Activated T-cell treated with anti-CD3 and anti-CD28 coated beads for 48 hours (primary cell): Measurements from ENCODE around the gene VPS39.

Experiments
- DNase-seq: peaks from one replicate; pipeline ENCODE4 v3.0.0-alpha.2; 2020; ENCODE audit warnings: low read depth

Gene VPS39

DNA sequence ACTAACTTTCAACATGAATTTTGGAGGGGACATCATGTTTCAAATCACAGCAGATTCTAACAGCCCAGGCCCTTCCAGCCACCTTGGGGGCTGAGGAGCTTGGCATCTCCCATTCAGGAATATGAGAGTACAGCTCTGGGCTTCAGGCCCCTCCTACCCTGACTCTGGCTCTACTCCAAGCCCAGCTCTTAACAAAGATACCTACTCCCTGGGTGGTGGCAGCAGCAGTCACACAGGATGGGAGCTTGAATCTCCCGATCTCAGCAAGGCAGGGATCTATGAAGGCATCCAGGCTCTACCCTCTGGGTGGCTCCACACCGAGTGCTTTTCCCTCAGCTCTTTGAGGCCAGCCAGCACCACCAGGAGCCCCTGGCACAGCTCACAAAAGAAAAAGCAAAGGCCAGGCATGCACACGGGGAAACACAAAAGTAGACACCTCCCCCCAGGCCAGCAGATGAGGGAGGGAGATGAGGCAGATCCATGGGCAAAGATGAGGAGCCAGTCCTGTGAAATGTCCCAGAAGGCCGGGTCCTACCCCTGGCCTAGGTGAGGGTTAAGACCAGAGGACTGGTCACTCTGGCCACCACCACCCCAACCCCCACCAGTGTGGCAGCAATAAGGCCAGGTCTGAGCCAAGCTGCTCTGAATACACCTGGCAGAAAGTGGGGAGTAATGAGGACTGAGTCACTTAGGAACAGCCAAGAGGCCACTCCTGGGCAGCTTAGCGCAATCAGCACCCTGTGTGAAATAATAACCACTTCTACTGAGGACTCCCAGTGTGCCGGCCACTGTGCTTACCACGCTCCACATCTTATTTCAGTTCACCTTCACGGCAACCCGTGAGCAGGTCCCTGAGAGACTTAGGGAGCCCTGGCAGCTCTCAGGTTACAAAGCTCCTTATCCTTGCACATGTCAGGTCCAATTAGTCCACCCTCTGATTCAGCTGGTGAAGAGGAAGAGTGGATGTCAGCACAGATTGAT is 76.0 kb downstream of the VPS39 start:
- no peak for DNase-seq

DNA sequence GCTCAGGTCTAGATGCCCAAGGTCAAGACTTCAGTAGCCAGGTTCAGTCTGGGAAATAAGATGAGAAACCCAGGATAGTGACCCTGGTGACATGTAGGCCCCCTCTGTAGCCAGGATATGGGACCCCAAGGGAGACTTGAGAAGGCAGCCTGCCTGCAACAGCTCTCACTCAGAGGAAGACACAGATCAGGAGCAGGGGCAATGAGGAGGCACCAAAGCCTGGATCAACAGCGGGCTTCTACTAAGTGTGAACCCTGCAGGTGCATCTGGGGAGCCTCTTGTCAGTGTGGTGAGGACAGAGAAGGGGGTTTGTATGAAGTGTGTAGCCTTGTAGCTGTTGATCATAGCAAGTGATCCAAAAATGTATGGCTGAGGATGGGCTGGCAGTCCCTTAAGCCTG is 77.1 kb downstream of the VPS39 start:
- no peak for DNase-seq

DNA sequence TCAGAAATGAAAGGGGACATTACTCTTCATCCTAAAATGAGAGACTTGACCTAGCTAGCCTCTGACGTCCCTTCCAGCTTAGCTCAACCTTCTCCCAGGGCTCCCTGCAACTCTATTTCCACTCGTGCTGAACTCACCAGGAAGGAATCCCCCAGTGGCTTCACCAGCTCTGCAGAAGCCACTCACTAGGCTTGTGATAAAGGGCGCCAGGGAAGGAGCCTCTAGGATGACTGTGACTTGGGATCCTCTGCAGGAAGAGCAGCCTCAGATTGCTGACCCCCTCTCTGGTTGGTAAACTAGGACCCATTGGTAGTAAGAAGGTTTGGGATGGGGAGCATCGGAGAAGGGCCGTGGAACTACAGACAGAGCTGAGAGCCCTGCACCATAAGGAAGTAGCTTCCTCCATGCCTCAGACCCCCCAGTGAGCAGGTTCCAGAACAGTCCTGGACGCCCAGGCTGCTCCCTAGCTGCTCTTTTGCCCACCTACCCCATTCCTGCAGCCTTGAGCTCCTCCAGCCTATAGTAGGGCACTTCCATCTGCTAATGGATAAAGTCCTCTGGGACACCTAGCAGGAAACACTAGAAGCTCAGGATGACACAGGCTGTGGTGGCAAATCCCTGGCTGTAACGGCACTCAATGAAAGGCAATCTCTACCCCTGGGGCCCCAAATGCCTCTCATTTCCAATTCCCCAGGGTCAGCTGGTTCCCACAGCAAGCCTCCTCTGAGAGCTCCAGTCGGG is 77.7 kb downstream of the VPS39 start:
- DNase-seq: no peak

DNA sequence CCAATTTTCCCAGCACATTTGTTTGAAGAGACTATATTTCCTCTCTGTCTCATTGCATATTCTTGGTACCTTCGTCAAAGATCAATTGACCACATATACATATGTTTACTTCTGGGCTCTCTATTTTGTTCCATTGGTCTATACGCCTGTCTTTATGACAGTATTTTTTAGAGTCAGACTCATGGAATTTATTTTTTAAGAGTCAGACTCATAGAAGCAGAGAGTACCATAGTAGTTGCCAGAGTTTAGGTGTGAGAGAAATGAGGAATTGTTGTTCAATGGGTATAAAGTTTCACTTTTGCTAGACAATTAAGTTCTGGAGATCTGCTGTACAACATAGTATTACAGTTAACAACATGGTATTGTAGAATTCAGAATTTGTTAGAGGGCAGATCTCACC is 78.7 kb downstream of the VPS39 start:
- no peak for DNase-seq

DNA sequence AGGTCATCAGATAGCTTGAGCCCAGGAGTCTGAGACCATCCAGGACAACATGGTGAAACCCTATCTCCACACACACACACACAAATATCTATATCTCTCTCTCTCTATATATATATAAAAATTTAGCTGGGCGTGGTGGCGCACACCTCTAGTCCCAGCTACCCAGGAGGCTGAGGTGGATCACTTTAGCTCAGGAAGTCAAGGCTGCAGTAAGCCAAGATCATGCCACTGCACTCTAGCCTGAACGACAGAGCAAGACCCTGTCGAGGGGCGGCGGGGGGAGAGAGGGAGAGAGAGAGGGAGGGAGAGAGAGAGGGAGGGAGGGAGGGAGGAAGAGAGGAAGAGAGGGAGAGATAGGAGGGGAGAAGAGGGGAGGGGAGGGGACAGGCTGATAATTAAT is 79.6 kb downstream of the VPS39 start:
- DNase-seq: no peak

DNA sequence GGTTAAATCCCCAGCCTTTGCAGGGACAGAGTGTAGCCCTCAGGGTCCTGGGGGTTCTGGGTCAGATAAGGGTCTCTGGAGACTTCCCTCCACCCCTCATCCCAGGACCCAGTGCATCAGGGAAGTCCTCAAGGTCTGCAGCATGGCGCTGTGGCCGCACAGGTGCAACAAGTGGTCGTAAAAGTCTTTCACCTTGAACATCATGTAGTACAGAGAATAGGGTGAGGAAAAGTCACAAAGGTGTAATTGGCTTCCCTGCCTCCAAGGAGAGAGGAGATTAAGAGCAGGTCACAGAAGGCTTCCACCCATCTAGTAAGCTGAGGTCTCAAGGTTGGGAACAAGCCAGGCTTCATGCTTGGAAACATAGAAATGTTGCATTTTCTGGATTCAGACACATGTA is 84.6 kb downstream of the VPS39 start:
- no peak for DNase-seq

DNA sequence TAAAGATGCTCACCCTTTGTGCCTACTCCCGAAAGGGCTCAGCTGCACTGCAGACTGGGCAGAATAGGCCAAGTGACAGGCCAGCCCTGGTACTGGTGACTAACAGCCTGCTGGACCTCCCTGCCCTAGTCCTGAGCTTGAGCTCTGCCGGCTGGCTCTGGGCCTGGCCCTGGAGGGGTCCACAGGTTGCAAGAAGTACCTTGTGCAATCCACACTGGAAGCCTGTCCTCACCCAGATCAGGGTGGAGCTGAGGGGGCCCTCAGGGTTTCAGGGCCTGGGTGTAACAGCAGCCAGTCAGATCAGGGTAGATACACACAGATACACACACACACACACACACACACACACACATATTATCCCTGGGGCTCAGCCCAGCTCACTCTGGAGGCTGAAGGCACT is 86.4 kb downstream of the VPS39 start:
- DNase-seq: no peak

DNA sequence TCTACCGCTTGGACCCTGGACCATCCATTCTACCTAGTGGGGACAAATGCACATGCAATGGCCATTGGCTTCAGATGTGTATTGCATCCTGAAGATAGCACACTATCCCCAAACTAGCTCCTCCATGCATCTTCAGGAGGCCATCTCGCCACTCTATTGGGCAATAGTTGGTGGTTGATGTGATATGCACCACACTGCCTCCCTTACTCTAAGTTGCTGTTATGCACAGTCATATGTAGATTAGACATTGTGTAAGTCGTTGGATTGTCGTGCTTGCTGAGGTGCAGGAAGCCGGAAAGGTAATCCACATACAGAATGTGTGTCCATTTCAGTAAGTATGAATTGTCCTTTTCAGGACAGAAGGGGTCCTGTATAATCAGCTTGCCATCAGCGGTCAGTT is 87.1 kb downstream of the VPS39 start:
- DNase-seq: no peak

DNA sequence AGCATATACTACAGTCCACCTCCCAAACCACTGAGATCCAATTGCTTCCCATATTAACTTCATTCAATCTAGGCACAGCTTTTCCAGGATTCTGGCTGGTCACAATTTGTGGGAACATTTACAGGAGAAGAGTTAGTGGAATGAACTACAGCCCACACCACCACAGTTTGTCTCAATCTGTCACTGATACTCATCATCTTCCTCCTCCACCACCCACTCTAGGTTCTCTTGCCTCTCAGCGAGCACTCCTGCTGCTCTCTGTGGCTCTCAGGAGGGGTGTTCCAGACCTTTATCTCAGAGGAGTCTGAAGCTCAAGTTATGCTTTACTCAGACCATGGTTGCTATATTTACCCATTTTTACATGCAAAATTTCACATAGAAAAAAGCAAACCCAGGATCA is 87.8 kb downstream of the VPS39 start:
- no peak for DNase-seq

DNA sequence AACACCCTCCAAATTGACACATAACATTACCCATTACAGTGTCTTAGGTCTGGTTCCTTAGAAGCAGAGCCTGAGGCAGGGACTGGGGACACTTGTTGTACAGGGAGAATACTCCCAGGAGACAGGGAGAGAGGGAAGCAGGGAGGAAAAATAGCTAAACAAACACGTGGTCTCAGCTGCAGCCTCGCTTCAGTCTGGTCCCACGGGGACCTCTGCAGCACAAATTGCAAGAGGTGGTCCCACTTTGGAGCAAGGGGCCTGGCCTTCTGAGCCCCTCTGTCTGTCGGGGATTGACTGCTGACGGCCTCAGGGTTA is 88.7 kb downstream of the VPS39 start:
- no peak for DNase-seq

DNA sequence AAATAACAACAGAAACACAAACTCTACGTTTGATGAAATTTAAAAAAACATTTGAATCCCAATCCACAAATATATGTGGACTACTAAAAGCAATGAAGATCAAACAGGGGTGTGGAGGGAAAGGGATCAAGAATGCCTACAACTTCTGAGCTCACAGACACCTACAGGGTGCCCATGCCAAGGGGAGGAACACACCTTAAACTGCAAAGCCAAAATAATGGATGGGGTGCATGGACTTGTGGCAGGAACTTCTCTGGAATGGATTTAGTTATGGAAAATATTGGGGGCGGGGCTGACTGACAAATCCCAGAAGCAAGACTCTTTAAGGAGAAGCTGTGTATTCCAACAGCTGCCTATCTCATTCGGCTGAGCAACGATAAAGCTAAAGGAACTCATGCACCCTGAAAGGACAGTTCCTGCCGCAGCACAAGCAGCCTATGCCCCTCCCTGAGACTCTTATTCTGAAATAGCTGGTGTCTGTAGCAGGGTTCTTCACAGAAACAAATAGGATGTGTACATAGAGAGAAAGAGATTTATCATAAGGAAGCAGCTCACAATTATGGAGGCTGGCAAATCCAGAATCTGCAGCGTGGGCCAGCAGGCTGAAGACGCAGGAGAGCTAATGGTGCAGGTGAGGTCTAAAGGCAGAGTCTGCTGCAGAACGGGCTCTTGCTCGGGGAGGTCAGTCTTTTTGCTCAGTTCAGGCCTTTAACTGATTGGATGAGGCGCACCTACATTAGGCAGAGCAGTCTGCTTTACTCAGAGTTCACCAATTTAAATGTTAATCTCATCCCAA is 89.3 kb downstream of the VPS39 start:
- DNase-seq: no peak

DNA sequence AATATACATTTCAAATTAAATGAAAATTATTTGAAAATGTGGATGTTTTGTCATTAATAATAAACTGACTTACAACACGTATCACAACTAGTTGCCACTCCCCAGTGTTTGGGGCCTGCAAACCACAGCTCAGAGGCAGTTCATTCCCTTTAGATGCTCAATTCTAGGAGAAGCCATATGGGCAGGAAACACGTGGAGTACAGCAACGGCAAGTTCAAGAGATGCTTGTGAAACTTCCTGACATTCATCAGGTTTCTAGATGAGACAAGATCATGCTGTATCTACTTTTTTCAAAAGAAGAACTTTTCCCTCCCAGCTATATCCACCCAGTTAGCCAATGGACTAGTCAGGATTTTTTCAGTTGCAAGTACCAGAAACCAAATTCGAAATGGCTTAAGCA is 96.2 kb downstream of the VPS39 start:
- DNase-seq: no peak

DNA sequence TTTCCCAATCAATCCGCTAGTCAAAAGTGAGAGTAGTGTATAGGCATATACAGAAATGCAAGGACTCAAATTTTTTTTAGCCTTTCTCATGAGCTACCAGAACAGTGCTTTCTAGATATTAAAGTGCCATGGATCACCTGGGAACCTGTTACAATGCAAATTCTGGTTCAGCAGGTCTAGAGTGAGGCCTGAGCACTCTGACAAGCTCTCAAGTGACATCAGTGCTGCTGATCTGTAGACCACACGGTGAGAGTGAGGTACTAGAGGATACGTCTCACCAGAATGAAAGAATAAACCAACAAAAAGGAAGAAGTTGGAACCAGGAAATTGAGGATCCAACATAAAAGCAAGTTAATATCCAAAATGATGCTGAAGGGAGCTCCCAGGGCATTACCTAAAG is 97.7 kb downstream of the VPS39 start:
- no peak for DNase-seq

DNA sequence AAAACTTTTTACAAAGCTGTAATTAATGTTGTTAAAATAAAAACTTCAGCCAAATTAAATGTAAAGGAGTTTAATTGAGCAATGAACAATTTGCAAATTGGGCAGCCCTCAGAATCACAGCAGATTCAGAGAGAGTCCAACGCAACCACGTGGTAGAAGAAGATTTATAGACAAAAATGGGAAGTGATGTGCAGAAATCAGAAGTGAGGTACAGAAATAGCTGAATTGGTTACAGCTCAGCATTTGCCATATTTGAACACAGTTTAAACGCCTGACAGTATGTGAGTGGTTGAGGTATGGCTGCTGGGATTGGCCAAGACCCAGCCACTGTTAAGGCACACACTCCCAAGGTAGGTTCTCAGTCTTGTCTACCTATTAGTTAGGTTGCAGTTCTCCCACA is 99.3 kb downstream of the VPS39 start:
- no peak for DNase-seq
